Glomerular visceral epithelial cell (primary cell): ENCODE results near the gene BCR.

Source experiments
- DNase-seq: peaks from one replicate; pipeline ENCODE4 v3.0.0-alpha.2; 2016; ENCODE audit errors: extremely low spot score

BCR gene

DNA sequence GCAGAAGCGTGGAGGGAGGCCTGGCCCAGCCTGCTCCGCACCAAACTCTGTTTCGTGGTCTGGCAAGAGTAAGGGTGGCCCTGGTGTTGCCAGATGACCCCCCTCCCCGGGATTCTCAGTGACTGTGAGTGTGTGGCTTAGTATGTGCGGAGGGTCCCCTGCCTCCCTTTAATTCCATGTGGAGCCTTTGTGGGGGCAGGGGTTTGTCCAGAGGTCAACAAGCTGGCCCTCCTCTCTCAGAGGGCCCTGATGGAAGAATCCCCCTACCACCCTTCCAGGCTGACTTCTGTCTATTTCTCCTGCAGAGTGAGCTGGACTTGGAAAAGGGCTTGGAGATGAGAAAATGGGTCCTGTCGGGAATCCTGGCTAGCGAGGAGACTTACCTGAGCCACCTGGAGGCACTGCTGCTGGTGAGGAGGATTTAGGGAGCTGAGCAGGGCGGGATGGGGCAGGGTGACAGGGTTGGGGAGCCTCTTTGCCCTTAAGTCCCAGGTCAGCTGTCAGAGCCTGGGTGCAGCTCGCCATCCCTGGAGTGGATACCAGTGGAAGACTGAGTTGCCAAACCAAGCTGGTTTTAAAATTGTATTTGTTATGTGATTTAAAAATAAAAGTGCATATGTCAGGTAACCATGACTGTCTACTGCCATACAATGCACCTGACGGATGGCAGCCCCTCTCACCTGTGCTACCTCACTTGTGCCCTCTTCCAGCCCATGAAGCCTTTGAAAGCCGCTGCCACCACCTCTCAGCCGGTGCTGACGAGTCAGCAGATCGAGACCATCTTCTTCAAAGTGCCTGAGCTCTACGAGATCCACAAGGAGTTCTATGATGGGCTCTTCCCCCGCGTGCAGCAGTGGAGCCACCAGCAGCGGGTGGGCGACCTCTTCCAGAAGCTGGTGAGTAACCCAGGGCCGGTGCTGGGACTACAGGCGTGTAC lies 80.6 kb downstream of the BCR start:
- DNase-seq: no peak

DNA sequence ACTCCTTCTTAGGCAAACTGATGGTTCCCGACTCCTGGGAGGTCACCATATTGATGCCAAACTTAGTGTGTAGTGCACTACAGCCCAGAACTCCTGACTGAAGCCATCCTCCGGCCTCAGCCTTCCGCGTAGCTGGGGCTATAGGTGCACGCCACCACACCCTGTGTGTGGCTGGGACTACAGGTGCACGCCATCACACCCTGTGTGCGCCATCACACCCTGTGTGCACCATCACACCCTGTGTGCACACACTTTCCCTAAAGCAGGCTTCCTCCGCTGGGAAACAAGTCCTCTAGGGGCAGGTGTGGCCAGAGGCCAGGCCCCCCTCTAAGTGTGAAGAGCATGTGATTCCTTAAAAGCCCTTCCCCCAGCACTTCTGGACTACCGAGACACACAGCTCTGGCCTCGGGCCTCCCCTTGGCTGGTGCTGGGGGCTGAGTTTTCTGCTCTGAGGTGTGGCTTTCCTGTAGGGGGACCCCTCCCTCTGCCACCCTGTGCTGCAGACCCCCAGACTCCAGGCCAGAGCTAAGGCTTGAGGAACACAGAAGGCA lies 81.7 kb downstream of the BCR start:
- DNase-seq: no peak

DNA sequence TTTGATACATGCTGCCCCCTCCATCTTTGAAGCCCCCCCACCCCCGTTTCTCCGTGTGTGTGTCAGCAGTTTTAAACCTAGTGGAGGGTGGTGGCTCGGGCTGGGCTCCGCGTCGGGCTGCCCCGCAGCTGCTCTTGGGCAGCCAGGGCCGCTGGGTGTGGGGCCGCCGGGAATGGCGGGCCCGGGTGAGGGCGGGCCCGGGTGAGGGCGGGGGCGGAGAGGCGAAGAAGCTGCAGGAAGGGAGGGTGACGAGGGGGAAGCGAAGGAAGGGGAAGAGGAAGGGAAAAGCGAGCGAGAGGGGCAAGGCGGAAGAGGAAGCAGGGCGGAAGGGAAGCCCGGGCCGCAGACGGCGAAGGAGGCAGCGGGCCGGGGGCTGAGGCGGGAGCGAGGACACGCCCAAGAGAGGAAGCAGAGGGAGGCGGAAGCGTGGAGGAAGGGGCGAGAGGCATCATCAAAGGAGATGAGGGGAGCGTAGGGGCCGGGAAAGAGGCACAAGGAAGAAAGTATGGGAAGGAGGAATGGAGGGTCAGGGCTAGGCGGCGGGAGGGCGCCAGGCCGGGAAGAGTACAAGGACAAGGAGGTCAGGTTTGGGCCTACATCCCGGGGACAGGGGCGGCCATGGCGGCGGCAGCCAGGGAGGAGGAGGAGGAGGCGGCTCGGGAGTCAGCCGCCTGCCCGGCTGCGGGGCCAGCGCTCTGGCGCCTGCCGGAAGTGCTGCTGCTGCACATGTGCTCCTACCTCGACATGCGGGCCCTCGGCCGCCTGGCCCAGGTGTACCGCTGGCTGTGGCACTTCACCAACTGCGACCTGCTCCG lies 82.4 kb downstream of the BCR start:
- no peak for DNase-seq

DNA sequence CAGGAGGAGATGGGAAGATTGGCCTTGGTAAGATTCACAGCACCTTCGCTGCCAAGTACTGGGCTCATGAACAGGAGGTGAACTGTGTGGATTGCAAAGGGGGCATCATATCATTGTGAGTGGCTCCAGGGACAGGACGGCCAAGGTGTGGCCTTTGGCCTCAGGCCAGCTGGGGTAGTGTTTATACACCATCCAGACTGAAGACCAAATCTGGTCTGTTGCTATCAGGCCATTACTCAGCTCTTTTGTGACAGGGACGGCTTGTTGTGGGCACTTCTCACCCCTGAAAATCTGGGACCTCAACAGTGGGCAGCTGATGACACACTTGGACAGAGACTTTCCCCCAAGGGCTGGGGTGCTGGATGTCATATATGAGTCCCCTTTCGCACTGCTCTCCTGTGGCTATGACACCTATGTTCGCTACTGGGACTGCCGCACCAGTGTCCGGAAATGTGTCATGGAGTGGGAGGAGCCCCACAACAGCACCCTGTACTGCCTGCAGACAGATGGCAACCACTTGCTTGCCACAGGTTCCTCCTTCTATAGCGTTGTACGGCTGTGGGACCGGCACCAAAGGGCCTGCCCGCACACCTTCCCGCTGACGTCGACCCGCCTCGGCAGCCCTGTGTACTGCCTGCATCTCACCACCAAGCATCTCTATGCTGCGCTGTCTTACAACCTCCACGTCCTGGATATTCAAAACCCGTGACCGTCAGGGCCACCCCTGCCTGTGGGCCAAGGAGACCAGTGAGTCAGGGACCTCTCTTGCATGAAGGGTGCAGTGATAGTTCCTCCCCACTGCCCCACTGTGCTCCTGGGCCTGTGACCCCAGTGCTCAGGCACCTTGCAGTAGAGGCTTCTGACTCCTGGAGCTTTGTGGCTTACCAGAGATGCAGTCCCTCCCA lies 83.6 kb downstream of the BCR start:
- peak; percentile 30 for DNase-seq

DNA sequence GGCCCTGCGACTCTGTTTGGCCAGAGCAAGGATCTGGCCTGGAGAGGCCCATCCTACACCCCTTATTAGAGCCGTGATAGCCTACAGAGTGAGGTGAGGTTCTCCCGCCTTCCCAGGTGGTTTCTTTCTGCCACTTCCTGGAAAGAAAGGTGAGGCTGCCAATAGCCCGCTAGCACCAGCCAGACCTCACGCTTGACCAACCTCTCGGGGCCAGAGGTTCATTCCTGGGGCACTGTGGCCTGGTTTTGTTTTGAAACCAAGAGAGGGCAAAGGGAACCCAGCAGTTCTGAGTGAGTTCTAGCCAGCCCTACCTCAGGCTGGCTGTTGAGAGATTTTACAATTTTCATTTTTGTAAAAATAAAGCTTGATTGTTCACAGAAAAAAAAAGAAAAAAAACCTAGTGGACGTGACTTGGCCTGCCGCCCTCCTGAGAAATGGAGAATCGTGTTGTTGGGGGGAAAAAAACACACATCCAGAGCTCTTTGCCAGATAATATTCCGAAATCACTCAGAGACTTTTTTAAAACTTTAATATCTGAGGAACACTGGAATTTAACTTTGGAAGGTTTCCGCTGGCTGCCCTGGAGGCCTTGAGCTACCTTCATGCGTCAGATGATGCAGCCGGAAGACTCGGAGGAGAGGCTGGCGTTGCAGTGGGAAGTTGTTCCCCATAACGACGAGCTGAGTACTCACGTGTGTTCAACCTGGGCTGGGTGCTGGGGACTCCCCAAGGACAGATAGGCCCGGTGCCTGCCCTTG lies 84.5 kb downstream of the BCR start:
- DNase-seq: no peak

DNA sequence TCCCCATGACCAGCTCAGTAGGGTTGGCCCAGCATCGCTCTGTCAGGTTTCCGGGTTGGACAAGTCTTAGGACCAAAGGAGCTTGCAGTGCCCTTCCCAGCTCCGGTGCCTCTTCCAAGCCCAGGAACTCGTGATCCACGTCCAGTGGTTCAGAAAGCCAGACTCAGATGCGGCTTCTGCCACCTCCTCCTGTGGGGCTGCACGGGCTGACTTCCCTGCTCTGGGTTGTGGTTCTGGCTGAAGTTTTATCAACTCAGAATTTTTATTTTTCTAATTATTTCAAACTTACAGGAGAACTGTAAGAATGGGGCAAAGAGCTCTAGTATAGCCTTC lies 85.0 kb downstream of the BCR start:
- no peak for DNase-seq

DNA sequence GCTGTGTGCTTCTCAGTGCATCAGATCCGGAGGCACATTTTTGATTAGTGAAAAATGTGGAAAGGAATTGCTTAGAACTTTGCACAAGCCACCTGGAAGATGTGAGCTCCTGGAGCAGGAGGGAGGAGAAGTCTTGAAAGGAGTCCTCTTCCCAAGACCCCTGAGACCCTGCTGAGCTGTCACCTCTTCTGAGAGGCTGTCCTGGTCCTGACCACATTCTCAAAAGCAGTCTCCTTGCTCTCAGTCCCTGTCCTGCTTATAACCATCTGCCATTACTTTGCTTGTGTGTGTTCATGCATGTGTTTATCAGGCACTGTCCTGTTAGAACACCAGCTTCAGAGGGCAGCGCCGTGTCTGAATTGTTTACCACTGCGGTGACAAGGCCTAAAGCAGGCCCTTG lies 86.5 kb downstream of the BCR start:
- no peak for DNase-seq

DNA sequence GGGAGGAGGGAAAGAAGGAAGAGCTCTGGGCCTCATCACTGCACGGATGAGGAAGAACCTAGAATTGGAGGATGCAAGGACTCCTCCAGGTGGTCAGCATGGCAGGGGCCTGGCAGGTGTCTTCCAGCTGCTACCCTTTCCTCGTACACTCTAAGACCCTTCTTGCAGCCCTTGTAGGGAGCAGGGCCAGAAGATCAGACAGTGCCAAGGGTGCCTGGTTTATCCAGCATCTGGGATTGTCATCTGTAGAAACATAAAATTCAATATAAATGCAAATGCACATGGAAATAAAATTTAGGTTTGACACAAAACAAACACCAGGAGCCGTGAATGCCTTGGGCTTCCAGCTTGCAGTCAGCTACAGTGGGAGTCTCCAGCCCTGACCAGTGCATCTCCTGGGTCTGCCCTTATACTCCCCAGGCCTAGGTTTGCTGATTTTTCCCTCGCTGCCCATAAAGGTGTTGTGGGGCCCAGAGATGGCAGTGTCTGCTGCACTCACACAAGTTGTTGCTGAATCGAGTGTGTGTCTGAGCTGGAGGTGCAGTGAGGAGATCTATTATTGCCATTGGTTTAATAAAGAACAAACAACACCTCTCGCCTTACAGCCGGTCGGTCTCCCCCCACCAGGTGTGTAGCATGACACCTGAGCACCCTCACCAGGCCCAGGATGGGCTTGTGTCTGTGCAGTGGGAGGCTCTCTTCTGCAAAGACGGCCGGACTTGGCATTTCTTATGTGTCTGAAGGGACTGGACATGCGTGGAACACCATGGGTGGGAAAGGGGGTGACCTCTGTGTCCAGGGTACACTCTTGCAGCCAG lies 87.1 kb downstream of the BCR start:
- DNase-seq: no peak

DNA sequence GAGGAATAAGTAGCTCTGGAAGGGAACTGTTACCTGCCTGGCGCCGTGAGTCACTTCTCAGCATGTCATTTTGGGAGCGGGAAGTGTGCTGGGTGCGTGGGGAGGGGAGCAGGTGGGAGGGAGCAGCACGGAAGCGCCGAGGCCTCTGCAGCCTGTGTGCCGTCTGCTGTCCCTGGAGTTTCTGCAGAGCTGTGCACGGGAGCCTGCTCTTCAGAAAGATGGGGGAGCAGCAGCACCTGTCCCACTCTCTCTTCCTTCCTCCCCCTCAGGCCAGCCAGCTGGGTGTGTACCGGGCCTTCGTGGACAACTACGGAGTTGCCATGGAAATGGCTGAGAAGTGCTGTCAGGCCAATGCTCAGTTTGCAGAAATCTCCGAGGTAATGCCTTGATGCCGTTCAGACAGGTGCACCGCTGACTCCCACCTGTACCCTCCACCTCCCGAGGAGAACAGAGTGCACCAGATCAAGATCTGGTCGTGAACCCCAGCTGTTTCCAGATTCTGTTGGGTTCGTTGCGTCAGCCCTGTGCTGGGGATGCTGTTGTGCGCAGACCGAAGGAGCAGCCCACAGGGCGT lies 87.9 kb downstream of the BCR start:
- DNase-seq: no peak

DNA sequence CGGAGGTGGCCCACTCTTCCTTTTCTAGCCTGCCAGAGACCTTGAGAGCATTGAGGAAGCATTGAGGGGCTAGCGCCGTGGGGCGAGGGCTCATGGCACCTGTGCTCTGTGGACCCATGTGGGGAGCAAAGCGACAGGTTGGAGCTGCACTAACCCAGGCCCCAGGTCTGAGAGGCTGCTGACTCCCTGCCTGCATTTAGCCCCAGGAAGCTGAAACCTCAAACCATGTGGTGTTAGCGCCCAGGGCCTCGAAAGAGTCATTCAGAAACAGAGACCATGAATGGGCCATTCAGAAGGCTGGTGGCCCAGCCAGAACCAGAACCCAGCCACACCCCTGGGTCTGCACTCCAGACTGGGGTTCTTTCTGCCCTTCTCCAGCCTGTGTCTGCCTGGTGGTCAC lies 88.6 kb downstream of the BCR start:
- DNase-seq: no peak

DNA sequence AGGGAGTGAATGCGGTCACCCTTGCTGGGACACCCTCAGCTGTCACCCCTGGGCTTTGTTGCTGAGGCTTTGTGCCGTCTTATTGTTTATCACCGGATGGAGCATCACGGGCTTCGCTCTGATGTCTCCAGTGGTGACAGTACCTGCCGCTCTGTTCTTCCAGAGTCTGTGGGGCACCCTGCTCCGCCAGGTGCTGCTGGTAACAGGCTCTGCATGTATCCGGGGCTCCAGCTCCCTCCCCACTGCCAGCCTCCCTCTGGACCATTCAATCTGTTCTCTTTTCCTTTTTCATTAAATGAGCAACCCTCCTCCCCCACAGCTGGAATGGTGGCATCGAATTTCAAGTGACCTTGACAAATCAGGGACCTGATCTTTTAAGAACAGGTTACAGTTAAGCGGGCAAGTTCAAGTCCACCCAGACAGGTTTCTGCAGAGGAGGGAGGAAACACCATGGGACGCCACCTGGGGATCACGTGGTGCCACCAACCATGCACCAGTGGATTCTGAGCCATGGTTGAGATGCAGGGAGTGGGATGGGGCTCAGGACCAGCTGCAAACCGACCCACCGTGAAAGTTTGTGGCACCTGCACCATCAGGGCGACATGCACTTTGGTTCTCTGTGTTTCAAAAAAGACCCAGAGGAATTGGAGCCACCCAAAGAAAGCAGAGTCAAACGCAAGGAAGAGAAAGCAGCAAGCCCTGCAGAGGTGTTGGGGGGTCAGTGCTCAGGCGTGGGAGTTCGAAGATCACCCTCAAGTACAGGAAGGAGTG lies 89.3 kb downstream of the BCR start:
- no peak for DNase-seq

DNA sequence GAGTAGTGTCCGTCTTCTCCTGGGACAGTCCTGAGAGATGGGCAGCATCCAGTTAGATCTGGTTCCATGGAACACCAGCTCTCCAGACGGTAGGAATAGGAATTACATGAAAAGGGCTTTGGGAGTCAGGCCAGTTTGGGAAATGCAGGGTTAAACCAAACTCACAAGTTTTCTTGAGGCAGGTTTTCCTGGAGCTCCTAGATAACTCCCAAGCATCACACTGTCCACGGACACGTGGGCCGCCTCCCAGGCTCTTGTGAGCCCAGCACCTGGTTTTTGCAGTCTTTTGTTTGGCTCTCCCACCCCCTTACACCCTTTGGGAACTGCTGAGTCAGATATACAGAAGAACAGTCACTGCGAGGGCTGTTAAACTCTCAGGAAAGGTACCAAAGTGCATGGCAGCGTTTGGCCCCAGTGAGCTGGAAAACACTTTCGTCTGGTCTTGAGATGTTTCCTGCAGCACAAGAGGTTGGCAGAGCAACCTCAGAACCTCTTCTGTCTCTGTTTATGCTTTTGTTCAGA lies 90.0 kb downstream of the BCR start:
- no peak for DNase-seq

DNA sequence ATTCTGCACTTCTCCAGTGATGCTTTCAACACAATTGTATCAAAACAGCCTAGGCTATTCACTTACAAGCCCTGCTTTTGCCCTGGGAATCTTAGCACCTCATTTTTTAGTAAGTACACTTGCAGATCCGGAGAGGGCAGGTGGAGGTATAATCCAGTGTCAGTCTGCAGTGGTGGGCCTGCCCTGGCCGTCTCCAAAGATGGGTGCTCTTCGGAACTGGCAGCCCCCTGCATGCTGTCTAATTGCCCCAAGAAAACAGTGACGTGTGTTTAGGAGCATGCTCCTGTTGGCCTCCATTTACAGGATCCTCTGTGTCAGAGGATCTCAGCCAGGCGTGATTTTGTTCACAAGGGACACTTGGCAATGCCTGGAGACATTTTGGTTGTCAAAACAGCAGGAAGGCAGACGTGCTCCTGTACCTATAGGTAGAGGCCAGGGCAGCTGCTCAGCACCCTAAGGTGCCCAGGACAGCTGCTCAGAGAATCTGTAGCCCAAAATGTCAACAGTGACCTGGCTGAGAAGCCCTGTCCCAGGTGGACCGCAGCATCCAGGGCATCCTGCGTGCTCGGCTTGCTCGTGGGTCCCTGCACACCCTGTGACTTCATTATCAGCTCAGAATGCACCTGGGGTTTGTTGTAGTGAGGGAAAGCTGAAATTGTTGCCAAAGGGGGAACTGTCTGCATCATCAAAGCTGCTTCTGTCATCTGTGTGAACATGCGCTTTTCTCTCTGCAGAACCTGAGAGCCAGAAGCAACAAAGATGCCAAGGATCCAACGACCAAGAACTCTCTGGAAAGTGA lies 90.7 kb downstream of the BCR start:
- no peak for DNase-seq

DNA sequence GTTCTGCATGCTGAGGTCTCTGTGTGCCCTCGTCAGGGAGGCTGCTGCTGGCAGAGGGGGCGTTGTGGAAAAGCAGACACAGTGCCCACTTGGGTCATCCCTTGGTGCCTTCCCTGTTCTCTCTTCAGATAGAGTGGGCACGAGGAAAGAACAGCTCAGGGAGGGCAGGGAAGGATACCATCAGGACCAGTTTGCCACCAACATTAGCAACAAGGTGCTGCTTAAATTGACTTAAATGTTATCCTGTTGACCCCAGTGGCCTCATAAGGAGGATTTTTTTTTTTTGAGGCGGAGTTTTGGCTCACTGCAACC lies 91.2 kb downstream of the BCR start:
- DNase-seq: no peak

DNA sequence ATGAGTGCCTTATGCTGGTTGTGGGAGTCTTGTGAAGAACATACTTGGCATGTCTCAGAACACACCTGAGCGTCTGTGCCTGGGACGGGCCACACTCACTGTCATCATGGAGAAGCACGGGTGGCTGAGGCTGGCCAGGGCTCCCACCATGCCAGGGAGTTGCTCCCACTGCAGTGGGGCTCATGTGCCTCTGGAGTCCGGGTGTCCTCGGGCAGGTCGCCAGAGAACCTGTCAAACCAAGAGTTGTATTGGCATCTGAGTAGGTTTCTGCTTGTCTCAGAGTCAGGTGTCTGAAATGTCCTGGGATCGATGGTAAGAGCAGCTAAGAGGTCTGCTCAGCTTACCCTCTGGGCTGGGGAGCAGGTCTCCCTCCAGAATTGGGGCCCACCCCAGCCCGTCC lies 92.1 kb downstream of the BCR start:
- no peak for DNase-seq

DNA sequence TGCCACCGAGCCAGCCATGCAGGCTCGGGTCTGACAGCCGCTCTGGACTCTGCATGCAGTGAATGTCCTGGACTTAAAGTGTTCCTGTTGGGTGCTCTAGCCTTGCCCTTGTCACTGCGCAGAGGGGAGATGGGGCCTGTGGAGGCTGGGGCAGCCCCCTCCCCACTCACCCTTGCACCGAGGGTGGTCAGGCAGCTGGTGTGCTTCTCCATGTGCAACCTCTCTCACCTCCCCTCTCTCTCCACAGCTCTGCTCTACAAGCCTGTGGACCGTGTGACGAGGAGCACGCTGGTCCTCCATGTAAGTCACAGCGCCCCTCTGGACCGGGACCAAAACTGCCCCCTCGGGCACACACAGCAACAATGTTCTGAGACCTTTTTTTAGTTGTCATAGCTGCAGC lies 92.5 kb downstream of the BCR start:
- DNase-seq: no peak

DNA sequence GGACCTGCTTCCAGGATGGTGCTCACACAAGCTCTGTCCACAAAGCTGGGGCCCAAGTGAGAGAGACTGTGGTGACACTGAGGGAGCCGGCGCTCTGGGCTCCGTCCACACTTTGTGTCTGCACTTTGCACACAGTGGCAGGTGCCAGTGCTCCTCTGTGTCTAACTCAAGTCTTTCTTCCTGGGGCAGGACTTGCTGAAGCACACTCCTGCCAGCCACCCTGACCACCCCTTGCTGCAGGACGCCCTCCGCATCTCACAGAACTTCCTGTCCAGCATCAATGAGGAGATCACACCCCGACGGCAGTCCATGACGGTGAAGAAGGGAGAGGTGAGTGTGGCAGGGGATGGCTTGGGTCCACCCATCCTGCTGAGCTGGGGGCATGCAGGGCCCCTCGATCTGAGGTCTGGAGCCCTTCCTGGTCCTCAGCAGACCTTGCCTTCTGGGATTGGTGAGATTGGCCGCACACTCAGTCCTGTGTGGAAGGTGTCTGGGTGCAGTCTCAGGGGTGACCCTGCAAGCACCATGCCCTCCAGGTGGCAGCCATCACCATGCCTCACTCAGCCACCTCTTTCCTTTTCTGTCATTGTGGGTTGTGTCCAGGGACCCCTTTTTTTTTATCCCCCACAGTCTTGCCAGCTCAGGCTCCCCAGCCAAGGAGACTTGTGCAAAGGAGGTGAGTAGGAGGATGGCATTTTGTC lies 93.3 kb downstream of the BCR start:
- DNase-seq: no peak

DNA sequence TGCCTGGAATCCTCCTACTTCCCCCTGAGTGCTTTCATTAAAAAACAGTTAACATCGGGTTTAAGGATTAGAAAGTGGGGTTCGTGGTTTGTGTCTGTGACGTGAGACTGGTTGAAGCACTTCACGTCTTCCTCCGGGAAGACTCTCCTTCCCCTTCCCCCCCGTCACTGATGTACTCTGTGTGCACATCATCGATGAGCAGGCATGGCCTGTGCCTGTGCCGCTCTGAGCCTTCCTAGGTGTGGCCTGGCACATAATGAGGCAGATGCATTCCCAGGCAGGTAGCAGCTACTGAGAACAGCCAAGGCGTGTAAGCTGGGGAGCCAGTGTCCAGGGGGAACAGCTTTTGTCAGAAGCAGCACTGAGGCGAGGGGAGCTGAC lies 93.8 kb downstream of the BCR start:
- DNase-seq: no peak
